Skin epidermis (tissue), 12 donors: ENCODE results near the gene MIER1.
A peak's percentile ranks its signal among the peaks of the same experiment; 100 is the strongest.
"Not testable (repeated sequence)": the region's sequence is repeated elsewhere in the genome, so short reads cannot be mapped to it uniquely, and the experiment has no call there.

ENCODE experiments used
- H3K27ac ChIP-seq, 21 experiments: fragments of 200-600 bp; sonication (generic) in 11 of 21; one replicate each; pipeline ENCODE4 v1.5.0; 2020; ENCODE audit warnings: mild to moderate bottlenecking in 3 of 21, inconsistent platforms in 2 of 21, moderate library complexity in 2 of 21
- H3K4me3 ChIP-seq, 7 experiments: fragments of 200-600 bp; sonication (generic) in 2 of 7; one replicate each; pipeline ENCODE4 v1.5.0; 2020; ENCODE audit warnings: inconsistent platforms in 2 of 7, mild to moderate bottlenecking in 2 of 7, moderate library complexity in 1 of 7

MIER1 gene

GRCh38 chr1:66933887-66934700, 9.3 kb downstream of the MIER1 start:
- peak overlapping the region in 3 of 7 experiments; percentile 5 to 25 (median 14) for H3K4me3 ChIP-seq

DNA sequence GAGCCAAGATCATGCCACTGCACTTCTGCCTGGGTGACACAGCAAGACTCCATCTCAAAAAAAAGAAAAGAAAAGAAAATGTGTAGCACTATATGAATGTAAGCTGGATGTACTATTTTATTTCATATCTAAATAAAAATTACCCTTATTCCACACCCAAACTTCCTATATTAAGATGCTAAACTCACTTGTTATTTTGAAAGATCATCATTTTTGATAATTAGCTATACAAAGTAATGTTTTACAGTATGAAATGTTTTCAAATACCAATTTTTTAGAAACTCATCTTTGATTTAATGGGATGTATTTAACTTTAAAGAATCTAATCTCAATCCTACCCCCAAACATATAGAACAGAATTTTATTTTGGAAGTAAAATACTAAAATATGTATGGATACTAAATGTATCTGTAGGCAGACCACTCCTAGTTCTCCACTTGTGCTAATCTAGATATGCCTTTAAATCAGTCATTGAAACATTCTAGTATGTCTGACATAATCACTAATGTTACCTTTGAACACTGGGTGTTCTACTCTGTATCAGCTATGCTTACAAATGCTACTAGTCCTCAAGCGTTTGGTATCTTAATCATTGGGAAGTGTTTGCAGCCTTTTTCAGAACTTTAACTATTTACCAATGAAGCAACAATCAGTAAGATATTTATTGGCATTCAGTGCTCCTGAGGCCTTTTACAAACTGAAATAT, 12.9 kb downstream of the MIER1 start:
- Histone ChIP-seq H3K27ac (no peak overlapping the region), H3K4me3 (no peak overlapping the region)

More at GRCh38 chr1:66933887-66934700, 9.3 kb downstream of the MIER1 start:
- H3K27ac ChIP-seq = peak overlapping the region in 8 of 21 experiments; percentile 0 to 68 (median 14)

DNA sequence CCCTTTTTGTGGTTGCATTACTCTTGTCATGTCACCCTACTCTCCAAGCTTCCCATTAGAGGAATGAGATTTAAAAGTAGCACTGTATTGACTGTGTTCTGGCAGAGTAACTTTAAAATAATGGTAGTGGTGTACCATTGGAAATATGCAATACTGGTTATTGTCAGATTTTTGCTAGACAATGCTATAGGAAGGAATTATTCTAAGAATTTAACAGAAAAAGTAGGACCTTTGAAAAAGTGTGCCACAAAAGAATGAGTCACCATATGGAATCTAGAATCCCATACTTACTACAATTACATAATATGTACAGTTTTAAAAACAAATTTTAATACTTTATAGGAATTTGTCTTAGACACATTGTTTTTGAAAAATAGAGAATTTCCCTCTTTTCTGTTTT, 13.8 kb downstream of the MIER1 start:
- no peak overlapping the region for H3K4me3 ChIP-seq
- no peak overlapping the region for H3K27ac ChIP-seq

DNA sequence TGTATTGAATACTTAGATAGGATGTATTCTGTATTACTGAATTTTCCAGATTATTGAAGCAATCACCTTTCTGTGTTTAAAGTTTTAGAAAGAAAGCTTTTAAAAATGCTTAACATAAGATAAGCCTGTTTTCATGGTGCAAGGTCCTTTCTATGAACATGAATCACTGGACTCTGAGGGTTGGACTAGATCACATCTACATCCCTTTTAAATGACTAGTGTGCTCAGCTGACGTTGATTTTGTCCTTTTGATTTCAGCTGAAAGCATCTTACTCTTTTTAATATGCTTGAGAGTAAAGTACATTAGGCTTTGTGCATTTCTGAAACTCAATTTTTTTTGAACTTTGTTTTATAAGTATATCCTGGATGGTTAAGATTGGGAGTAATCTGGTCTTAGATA, 16.2 kb downstream of the MIER1 start:
- H3K4me3 ChIP-seq = no peak overlapping the region
- H3K27ac ChIP-seq = no peak overlapping the region

DNA sequence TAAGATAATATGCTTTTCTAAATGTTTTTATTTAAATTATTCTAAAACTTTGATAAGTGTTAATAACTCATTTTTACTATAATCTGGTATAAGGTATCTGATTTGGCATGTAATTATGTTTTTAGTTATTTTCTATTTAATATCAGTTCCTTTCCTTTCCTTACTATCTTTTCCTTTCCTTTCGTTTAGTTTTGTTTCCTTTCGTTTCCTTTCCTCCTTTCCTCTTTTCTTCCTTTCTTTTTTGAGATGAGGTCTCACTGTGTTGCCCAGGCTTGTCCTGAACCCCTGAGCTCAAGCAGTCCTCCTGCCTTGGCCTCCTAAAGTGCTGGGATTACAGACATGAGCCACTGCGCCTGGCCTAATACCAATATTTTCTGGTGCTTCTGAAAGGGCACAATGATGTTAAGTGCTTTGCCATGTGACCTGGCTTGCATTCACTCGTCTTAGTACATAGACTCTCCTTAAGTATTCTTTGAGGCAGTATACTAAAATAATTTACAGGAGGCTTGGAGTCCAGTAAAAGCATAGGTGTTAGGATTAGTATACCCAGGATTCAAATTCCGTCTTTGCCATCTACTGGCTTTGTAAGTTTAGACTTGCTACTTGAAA, 18.7 kb downstream of the MIER1 start:
- Histone ChIP-seq H3K27ac (peak overlapping the region in 3 of 21 experiments; percentile 1 to 51 (median 35)), H3K4me3 (no peak overlapping the region)

DNA sequence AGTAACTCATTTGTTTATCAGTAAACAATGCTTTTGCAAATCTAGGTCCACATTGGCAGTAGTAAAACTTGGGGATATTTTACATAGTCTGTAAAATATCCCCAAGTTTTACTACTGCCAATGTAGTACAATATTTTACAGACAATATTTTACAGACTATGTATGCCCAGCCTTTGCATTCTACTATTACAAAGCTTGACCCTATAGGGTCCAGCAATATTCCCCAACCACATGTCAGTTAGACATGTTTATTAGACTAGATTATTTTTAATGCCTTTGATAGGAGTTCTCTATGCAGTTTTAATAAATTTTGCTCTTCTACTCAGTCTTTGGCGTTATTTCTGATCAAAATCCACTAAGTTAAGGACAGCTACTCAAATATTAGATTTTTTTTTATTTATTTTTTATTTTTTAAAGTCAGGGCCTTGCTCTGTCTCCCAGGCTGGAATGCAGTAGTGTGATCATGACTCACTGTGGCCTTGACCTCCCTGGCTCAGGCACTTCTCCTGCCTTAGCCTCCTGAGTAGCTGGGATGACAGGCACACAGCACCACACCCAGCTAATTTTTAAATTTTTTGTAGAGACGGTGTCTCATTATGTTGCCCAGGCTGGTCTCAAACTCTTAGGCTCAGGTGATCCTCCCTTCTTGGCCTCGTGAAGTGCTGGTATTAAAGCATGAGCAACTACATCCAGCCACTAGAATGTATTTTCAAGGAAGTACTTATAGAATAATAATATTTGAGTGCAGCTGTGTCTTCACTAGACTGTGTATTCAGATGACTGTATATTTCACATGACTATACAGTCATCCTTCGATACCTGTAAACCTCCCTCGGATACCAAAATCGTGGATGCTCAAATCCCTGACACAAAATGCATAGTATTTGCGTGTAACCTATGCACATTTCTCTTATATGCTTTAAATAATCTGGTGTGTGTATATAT, 19.8 kb downstream of the MIER1 start:
- Histone ChIP-seq H3K27ac (peak overlapping the region in 5 of 21 experiments; percentile 18 to 60 (median 51)), H3K4me3 (no peak overlapping the region)

DNA sequence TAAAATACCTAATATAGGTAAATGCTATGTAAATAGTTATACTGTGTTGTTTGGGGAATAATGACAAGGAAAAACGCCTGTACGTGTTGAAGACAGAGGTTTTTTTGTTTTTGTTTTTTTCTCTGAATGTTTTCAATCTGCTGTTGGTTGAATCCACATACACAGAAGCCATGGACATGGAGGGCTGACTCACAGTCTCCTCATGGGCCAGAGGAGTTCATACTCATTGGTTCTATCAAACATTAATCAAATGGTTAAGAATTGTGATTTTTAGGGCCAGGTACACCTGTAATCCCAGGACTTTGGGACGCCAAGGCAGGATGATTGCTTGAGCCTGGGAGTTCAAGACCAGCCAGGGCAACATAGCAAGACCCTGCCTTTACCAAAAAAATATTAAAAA, 20.5 kb downstream of the MIER1 start:
- Histone ChIP-seq H3K4me3 (no peak overlapping the region), H3K27ac (no peak overlapping the region)

- H3K27ac ChIP-seq = no peak overlapping the region
These were observed 22.5 kb downstream of the MIER1 start for GRCh38 chr1:66947267-66947666.

DNA sequence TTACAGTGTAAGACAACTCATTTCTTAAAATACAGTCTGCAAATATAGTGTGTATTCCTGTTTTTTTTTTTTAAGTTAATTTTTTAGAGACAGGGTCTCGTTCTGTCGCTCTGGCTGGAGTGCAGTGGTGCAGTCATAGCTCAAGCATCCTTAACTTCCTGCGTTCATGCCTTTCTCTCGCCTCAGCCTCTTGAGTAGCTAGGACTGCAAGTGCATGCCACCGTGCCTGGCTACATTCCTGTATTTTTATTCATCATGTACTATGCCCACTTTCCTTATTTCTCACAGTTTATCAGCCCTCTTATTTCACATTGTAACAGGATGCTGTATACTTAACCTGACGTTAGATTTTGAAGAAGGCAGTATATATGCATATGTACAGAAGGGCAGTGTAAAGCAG, 26.7 kb downstream of the MIER1 start:
- no peak overlapping the region for H3K4me3 ChIP-seq
- no peak overlapping the region for H3K27ac ChIP-seq

More at GRCh38 chr1:66947267-66947666, 22.5 kb downstream of the MIER1 start:
- H3K4me3 ChIP-seq = no peak overlapping the region

GRCh38 chr1:66954208-66954607, 29.4 kb downstream of the MIER1 start:
- Histone ChIP-seq H3K27ac (no peak overlapping the region), H3K4me3 (no peak overlapping the region)

DNA sequence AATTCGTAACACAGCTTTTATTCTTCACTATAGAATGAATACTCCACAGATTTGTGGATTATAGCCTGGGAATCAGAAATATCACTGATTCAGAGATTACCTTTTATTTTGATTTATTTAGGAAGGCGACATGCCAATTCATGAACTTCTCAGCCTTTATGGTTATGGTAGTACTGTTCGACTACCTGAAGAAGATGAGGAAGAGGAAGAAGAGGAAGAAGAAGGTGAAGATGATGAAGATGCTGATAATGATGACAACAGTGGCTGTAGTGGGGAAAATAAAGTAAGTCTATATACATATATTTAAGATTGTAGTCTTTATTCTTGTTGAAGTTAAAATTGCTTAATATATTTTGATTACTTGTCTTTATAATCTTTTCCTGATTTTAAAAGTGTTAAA, 33.1 kb downstream of the MIER1 start:
- Histone ChIP-seq H3K27ac (no peak overlapping the region), H3K4me3 (no peak overlapping the region)

DNA sequence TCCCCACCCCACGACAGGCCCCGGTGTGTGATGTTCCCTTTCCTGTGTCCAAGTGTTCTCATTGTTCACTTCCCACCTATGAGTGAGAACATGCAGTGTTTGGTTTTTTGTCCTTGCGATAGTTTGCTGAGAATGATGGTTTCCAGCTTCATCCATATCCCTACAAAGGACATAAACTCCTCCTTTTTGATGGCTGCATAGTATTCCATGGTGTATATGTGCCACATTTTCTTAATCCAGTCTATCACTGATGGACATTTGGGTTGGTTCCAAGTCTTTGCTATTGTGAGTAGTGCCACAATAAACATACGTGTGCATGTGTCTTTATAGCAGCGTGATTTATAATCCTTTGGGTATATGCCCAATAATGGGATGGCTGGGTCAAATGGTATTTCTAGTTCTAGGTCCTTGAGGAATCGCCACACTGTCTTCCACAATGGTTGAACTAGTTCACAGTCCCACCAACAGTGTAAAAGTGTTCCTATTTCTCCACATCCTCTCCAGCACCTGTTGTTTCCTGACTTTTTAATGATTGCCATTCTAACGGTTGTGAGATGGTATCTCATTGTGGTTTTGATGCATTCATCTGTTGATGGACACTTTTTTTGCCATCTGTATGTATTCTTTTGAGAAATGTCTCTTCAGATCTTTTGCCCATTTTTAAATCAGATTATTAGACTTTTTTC, 41.5 kb downstream of the MIER1 start:
- H3K27ac ChIP-seq, H3K4me3 ChIP-seq: not testable (repeated sequence)

GRCh38 chr1:66968574-66968973, 43.8 kb downstream of the MIER1 start:
- no peak overlapping the region for H3K27ac ChIP-seq
- H3K4me3 ChIP-seq = no peak overlapping the region

DNA sequence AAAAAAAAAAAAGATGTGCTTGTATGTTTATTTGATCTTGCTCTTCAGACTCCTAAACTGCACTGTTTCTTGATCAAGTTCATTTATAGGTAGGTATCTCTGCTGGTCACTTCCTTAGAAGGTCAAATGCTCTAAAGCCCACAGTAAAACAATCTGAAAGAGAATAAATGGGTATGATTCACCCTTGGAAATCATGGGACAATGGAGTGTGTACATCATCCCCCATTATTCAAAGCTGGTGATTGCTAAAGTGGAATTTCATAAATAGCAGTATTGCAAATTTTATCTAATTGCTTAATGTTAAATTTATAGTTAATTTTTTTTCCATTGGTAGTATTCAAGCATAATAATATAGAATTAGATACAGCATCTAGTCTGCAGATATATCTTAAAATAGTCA, 53.4 kb downstream of the MIER1 start:
- H3K4me3 ChIP-seq = no peak overlapping the region
- no peak overlapping the region for H3K27ac ChIP-seq

- not testable (repeated sequence) for H3K4me3 ChIP-seq, H3K27ac ChIP-seq
These were observed 54.8 kb downstream of the MIER1 start for GRCh38 chr1:66979621-66980020.

DNA sequence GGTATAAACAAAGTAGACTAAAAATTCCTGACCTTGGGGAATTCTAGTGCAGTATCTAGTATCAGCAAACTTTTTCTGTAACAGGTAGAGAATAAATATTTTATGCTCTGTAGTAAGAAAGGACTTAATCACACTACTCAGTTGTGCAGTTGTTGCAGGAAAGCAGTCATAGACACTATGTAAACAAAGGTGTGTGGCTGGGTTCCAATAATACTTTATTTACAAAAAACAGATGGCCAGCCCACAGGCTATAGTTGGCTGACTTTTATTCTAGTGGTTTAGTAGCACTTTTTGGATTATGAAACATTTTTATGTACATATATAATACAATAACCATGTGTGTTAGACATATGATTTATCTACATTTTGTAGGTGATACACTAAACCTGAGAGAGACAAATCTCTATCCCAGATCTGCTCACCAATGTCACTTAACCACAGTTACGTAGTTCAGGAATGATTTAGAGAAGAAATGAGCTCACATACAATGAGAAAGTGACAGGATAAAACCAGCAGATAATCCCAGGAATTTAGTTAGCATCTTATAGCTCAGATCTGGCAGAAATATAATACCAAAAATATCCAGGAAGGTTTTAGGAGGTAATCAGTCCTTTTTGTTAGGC, 56.1 kb downstream of the MIER1 start:
- Histone ChIP-seq H3K27ac (peak overlapping the region in 11 of 21 experiments; percentile 2 to 77 (median 45)), H3K4me3 (no peak overlapping the region)

DNA sequence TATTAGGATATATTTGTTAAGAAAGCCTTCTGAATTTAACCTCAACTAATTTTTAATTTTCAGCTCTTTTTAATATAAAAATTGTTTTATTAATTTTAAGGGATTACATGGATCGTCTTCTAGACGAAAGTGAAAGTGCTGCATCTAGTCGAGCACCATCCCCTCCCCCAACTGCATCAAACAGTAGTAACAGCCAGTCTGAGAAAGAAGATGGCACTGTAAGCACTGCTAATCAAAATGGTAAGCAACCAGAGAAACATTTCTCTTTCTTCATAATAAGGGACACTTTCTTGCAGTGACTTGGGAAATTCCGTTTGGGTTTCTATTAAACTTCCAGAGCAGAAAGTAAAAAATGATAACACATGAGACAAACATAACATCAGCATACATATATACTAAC, 56.9 kb downstream of the MIER1 start:
- H3K4me3 ChIP-seq = peak overlapping the region in 2 of 7 experiments; percentile 9 to 11
- H3K27ac ChIP-seq = peak overlapping the region in 10 of 21 experiments; percentile 2 to 77 (median 49)

DNA sequence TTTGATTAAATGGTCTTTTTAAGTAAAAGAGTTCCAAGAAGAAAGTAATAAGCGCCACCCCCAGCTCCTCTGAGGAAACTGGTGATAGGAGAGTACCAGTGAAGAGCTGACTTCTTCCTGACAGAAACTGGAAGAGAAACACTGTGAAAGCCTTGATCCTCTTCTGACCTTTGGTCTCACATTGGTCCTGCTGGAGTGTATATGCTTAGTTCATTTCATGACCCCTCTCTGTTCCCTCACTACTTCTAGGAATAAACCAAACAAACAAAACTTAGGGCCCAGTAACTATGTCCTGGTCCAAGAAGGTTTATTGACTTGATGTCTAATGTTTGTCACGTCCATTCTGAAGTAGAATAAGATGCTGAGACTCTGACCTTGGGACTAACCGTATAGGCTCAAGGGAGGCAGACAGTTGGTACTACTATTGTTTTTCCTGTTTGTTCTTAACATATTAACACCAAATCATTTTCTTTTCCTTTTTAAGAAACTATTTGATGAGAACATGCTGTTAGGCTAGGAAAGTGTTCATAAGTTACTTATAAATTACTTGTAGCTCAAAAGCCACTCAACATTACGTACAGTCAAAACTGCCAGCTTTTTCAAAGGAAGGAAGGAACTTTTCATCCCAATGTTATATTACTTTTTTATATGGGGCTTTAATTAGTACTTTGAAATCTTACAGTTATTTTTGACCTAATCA, 57.9 kb downstream of the MIER1 start:
- no peak overlapping the region for H3K27ac ChIP-seq
- H3K4me3 ChIP-seq = no peak overlapping the region
